GM18520 (cell line): ENCODE data around the gene CUX1.
"Not testable (repeated sequence)": the region's sequence is repeated elsewhere in the genome, so short reads cannot be mapped to it uniquely, and the experiment has no call there.

Source experiments
- ATAC-seq: cut with Tn5 transposase; IDR thresholded peaks from one replicate; pipeline ENCODE4 v1.9.1; 2021; ENCODE audit not compliant: unreplicated experiment

Gene CUX1

GRCh38 chr7:102120666-102121195, 303.3 kb downstream of the CUX1 start:
- no peak for ATAC-seq

- ATAC-seq = no peak
Observed at GRCh38 chr7:102122026-102122425, 304.6 kb downstream of the CUX1 start.

- ATAC-seq = no peak
Observed at GRCh38 chr7:102125127-102125596, 307.7 kb downstream of the CUX1 start.

- no peak for ATAC-seq
Observed at GRCh38 chr7:102128303-102128702, 310.9 kb downstream of the CUX1 start.

DNA sequence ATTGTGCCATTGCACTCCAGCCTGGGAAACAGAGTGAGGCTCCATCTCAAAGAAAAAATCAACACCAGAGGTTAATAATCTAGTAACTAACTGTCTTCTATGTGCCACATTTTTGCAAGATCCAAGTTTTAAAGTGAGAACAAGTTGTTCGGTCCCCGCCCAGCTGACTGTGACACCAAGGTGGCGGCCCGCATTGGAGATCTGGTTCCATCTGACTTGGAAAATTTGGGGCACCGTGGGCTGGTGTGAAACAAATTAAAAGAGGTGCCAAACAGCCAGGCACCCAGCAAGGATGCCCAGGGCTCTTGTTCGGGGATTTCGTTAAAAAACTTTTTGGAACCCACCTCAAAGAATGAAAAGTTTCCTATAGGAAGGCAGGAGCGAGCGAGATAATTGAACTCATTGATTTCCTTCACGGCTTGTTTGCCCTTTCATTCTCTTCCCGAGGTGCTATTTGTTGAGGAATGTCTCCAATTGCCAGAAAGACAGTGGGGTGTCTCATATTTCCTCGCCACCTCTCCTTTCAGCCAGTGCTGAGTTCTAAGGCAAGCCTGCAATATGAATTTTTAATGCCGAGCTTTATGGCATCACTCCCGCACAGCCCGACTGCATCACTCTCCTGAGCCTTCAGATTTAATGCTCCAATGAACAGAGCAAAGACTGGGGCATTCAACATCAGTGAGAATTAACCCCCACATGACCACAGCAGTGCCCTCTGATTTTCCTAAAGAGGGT, 312.4 kb downstream of the CUX1 start:
- ATAC-seq = no peak

DNA sequence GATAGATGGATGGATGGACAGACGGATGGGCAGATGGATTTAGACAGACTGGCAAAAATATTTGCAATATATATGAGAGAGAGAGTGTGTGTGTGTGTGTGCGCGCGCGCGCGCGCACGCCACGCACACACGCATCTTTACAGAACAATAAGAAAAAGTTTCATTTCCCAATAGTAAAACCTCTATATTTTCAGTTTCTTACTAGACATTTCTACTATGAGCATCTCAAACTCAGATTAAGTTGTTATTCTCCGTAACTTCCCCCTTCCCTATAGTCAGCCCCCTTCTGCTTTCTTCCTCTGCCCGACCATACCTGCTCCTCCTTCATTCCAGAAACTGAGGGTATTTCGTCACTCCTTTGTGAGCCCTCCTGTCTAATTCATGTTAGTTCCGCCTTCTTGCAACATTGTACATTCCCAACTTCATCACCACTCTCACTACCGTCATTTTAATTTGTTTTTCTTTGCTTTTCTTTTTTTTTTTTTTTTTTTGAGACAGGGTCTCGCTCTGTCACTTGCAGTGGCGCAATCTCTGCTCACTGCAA, 314.9 kb downstream of the CUX1 start:
- no peak for ATAC-seq

- ATAC-seq = no peak
Observed at GRCh38 chr7:102138676-102139075, 321.2 kb downstream of the CUX1 start.

DNA sequence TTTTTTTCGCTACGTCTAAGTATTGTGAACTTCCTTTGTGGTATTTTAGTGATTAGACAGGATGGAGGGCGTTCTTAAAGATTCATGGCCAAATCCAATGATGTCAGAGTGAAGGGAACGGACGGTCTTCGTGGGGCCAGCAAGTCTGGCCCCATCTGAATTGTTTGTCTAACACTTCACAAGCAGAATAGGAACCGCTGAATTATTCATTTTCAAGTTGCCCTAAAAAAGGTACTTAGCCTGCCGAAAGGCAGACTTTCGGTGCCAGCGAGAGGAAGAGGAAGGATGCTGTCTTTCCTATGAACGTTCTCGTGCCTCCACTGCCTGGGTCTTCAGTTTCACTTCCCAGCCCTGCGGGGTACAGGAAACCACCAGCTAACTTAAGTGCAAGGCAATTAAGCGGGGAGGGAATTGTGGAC, 323.5 kb downstream of the CUX1 start:
- ATAC-seq = no peak

- not testable (repeated sequence) for ATAC-seq
Observed at GRCh38 chr7:102142433-102142832, 325.0 kb downstream of the CUX1 start.

DNA sequence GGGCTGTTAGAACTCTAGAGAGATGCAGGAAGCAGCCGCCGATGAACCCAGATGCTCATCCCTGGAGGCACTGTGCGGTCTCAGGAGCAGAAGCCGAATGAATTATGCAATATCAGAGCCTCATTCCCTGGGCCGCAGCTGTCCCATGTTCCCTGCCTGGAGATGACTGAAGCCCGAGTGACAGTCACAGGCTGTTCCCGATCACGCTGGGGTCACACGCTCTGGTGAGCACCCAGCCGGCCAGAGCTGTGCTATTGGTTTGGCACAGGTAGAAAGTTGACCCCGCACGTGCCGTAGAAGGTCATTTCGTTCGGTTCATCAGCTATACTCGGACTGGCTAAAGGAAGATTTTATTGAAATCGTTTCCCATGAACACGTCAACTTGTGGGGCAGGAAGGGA, 328.7 kb downstream of the CUX1 start:
- no peak for ATAC-seq

DNA sequence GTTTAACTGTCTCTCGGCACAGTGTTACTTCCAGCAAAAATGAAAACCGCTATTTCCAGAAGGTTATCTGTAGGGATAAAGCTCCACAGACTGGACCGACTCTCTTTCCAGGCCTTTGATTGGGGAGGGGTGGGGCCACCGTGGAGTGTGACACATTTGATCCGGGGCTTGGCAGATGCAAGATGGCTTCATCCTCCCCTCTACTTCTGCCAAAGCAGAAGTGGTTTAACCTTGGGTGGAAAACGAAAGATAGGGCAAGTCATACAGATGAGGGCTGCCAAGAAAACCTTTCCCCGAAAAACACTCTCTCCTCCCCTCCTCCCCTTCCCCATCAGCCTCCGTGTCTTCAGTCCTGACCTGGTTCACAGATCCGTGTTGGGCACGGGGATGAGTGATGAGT, 329.6 kb downstream of the CUX1 start:
- no peak for ATAC-seq

GRCh38 chr7:102148799-102149198, 331.4 kb downstream of the CUX1 start:
- no peak for ATAC-seq

GRCh38 chr7:102149416-102149815, 332.0 kb downstream of the CUX1 start:
- no peak for ATAC-seq

- no peak for ATAC-seq
Observed at GRCh38 chr7:102150266-102150665, 332.8 kb downstream of the CUX1 start.

DNA sequence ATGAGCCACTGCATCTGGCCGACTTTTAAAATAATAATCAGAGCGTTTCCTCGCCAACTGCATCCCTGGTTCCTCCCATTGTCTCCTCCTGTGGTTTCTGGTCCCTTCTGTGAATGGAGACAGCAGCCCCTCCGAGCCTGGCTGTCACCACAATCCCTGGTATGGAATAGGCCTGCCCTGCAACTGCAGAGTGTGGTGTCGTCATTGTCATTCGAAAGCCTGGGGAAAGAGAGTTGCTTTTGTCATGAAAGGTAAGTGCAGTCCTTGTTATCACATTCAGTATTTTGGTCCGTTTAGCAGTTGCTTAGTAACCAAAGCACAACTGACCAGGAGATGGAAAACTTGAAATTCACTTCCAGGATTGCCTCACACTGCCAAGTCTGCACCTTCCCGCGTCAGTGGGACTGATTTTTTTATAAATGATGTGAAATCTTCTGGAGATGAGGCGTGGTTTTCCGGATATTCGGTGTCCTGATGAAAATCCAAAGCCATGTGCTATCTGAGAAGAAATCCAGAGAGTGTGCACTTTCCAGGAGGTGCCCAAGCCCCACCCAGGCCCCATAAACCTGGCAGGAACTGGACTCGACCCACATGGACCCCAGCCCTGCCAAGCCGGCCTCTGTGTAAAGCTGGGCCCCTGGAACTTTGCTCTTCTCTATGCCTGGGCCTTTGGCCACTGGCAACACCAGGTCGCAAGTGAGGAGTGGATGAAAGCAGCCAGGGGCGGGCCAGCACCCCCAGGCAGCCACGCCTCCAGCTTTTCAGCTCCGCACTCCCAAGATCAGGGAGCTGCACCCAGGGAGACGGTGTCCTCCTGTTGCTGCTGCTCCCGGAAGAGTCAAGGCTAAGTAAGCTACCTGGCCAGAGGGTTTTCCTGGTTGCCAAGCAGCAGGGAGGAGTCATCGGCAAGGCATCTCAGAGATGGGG, 335.5 kb downstream of the CUX1 start:
- no peak for ATAC-seq

DNA sequence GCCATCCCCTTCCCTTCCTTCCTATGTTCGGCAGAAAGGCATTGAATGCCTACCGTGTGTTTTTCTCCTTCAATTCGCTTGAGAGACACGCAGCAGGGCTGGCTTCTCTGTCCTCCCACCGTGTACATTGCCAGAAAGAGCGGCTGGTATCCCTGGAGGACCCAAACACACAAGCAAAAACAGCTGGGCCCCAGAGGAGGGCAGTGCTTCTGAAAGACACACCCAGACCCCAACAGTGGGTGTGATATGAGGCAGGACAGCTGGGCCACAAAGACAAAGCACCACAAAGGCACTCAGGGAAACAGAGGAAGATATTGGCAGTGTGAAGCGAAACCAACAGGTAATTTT, 336.1 kb downstream of the CUX1 start:
- no peak for ATAC-seq

GRCh38 chr7:102154425-102154824, 337.0 kb downstream of the CUX1 start:
- no peak for ATAC-seq

DNA sequence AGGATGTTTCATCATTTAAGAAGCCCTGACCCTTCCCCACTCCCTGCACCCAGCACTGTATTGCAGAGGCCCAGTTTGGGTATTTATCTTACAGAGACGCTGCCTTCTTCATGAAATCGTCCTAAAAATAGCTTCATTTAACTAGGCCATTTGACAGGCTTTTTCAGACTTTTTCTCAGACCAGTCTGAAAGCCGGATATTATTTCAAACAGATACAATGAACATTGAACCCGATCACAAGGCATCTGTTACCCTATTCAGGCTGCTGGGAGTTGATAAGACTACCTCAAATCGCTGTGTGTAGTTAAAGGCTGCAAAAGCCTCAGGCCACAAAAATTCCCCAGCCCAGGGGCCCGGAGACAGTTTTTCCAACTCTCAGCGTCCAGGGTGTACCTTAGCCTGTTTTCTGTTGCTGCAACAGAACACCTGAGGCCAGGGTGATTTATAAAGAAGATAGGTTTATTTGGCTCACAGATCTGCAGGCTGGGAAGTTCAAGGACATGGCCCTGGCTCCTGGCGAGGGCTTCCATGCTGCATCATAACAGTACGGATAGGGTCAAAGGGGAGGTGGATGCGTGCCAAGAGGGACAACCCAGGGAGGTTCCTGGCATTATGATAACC, 338.5 kb downstream of the CUX1 start:
- no peak for ATAC-seq

GRCh38 chr7:102156867-102157266, 339.4 kb downstream of the CUX1 start:
- no peak for ATAC-seq

GRCh38 chr7:102165136-102165535, 347.7 kb downstream of the CUX1 start:
- ATAC-seq = no peak

DNA sequence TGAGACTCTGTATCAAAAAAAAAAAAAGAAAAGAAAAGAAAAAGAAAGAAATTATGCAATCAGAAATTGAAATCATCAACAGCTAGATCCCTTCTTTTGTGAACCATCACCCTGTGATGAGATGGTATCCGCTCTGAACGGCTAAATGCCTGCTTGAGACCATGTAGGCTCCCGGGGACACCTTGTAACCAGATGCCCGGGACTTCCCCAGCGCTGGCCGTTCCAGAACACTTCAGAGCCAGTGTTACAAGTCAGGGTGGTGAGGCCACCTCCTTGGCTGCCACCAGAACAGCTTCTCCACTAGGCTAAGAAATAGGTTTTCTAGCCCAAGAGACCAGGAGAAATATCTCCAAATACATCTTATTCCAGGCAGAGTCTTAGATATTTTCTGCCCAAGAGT, 349.8 kb downstream of the CUX1 start:
- no peak for ATAC-seq
